Myocyte (in vitro differentiated cells): ENCODE data around the gene OSTN. TPM values are rescaled to one million over a fixed set of nuclear protein-coding genes. Genes with fewer than 3 reads are reported as not detected.
"Not testable (repeated sequence)": the region's sequence is repeated elsewhere in the genome, so short reads cannot be mapped to it uniquely, and the experiment has no call there.

Source experiments
- DNase-seq: peaks from one replicate; pipeline ENCODE4 v3.0.0-alpha.2; 2012; ENCODE audit warnings: low read depth
- total RNA-seq: library from RNA; depleted of rRNA; stranded (reverse); fragments of >200 nt; gene quantifications from 2 replicates; pipeline ENCODE4 v1.2.3, GENCODE V29; 2014

Gene OSTN
- total RNA-seq, 1 donor from 2014 or later = 0.72 TPM

- DNase-seq = no peak
These were observed 64.3 kb downstream of the OSTN start for GRCh38 chr3:191263365-191263764.

- no peak for DNase-seq
These were observed 64.8 kb downstream of the OSTN start for GRCh38 chr3:191263850-191264249.

GRCh38 chr3:191268737-191269136 is 69.7 kb downstream of the OSTN start:
- no peak for DNase-seq

GRCh38 chr3:191269289-191270085 is 70.4 kb downstream of the OSTN start:
- DNase-seq = no peak

GRCh38 chr3:191275244-191275643 is 76.2 kb downstream of the OSTN start:
- DNase-seq = not testable (repeated sequence)

- no peak for DNase-seq
These were observed 76.7 kb downstream of the OSTN start for GRCh38 chr3:191275751-191276150.

- no peak for DNase-seq
These were observed 81.1 kb downstream of the OSTN start for GRCh38 chr3:191280111-191280510.

GRCh38 chr3:191280882-191281281 is 81.8 kb downstream of the OSTN start:
- DNase-seq = no peak

GRCh38 chr3:191282251-191283185 is 83.5 kb downstream of the OSTN start:
- DNase-seq = no peak

- no peak for DNase-seq
These were observed 84.4 kb downstream of the OSTN start for GRCh38 chr3:191283400-191283799.

GRCh38 chr3:191290311-191291025 is 91.4 kb downstream of the OSTN start:
- no peak for DNase-seq

- no peak for DNase-seq
These were observed 93.4 kb downstream of the OSTN start for GRCh38 chr3:191292243-191293015.

GRCh38 chr3:191294291-191294690 is 95.2 kb downstream of the OSTN start:
- DNase-seq = no peak

GRCh38 chr3:191296041-191296541 is 97.0 kb downstream of the OSTN start:
- no peak for DNase-seq

- DNase-seq = no peak
These were observed 99.8 kb downstream of the OSTN start for GRCh38 chr3:191298846-191299245.

- no peak for DNase-seq
These were observed 101.4 kb downstream of the OSTN start for GRCh38 chr3:191300422-191300821.

GRCh38 chr3:191301017-191301416 is 102.0 kb downstream of the OSTN start:
- no peak for DNase-seq

- no peak for DNase-seq
These were observed 102.9 kb downstream of the OSTN start for GRCh38 chr3:191301782-191302411.

GRCh38 chr3:191302451-191302850 is 103.4 kb downstream of the OSTN start:
- DNase-seq = no peak

GRCh38 chr3:191303596-191303995 is 104.6 kb downstream of the OSTN start:
- DNase-seq = peak; percentile 52
